Measurements from ENCODE around the gene EHD3. TPM values are rescaled to one million over a fixed set of nuclear protein-coding genes. Genes with fewer than 3 reads are reported as not detected.

EHD3 gene
- total RNA-seq, 1 donor from 2014 or later: 2.6 TPM

GRCh38 chr2:31266804-31267203 lies 32.9 kb downstream of the EHD3 start:
- no peak overlapping the region for H3K9ac ChIP-seq (ENCODE audit: low read depth in 1 of 3, low read length in 3 of 3)
- H3K36me3 ChIP-seq (ENCODE audit: control insufficient read depth in 3 of 3, insufficient read depth in 3 of 3, low read length in 3 of 3): peaks cover 0 to 4% (median 0%) of the 10 kb centered on the region in 3 donors
- no peaks in the 10 kb centered on the region for H3K4me1 ChIP-seq (ENCODE audit: control insufficient read depth in 3 of 3, insufficient read depth in 3 of 3, low read length in 3 of 3)
- no peak overlapping the region for H3K27ac ChIP-seq (ENCODE audit: low read depth, low read length)
- no peak overlapping the region for H3K4me3 ChIP-seq (ENCODE audit: low read length in 3 of 3)
- H3K27me3 ChIP-seq (ENCODE audit: control insufficient read depth in 3 of 3, insufficient read depth in 3 of 3, low read length in 3 of 3): no peaks in the 10 kb centered on the region
- no peaks in the 10 kb centered on the region for H3K9me3 ChIP-seq (ENCODE audit: control insufficient read depth in 3 of 3, low read length in 3 of 3)

GRCh38 chr2:31267437-31268120 lies 33.6 kb downstream of the EHD3 start:
- no peak overlapping the region for H3K4me3 ChIP-seq (ENCODE audit: low read length in 3 of 3)
- no peaks in the 10 kb centered on the region for H3K27me3 ChIP-seq (ENCODE audit: control insufficient read depth in 3 of 3, insufficient read depth in 3 of 3, low read length in 3 of 3)
- H3K27ac ChIP-seq (ENCODE audit: low read depth, low read length): no peak overlapping the region

GRCh38 chr2:31268344-31268743 lies 34.4 kb downstream of the EHD3 start:
- peaks cover 0 to 2% (median 0%) of the 10 kb centered on the region in 3 donors for H3K36me3 ChIP-seq (ENCODE audit: control insufficient read depth in 3 of 3, insufficient read depth in 3 of 3, low read length in 3 of 3)
- no peaks in the 10 kb centered on the region for H3K4me1 ChIP-seq (ENCODE audit: control insufficient read depth in 3 of 3, insufficient read depth in 3 of 3, low read length in 3 of 3)
- peaks cover 0 to 3% (median 0%) of the 10 kb centered on the region in 3 donors for H3K27me3 ChIP-seq (ENCODE audit: control insufficient read depth in 3 of 3, insufficient read depth in 3 of 3, low read length in 3 of 3)
- no peak overlapping the region for H3K9ac ChIP-seq (ENCODE audit: low read depth in 1 of 3, low read length in 3 of 3)
- H3K27ac ChIP-seq (ENCODE audit: low read depth, low read length): no peak overlapping the region
- no peaks in the 10 kb centered on the region for H3K9me3 ChIP-seq (ENCODE audit: control insufficient read depth in 3 of 3, low read length in 3 of 3)
- no peak overlapping the region for H3K4me3 ChIP-seq (ENCODE audit: low read length in 3 of 3)

More at GRCh38 chr2:31267437-31268120, 33.6 kb downstream of the EHD3 start:
- no peak overlapping the region for H3K9ac ChIP-seq (ENCODE audit: low read depth in 1 of 3, low read length in 3 of 3)
- H3K36me3 ChIP-seq (ENCODE audit: control insufficient read depth in 3 of 3, insufficient read depth in 3 of 3, low read length in 3 of 3): peaks cover 0 to 2% (median 0%) of the 10 kb centered on the region in 3 donors
- H3K9me3 ChIP-seq (ENCODE audit: control insufficient read depth in 3 of 3, low read length in 3 of 3): no peaks in the 10 kb centered on the region
- no peaks in the 10 kb centered on the region for H3K4me1 ChIP-seq (ENCODE audit: control insufficient read depth in 3 of 3, insufficient read depth in 3 of 3, low read length in 3 of 3)

- no peak overlapping the region for H3K27ac ChIP-seq (ENCODE audit: low read depth, low read length)
- H3K9me3 ChIP-seq (ENCODE audit: control insufficient read depth in 3 of 3, low read length in 3 of 3): no peaks in the 10 kb centered on the region
- no peaks in the 10 kb centered on the region for H3K4me1 ChIP-seq (ENCODE audit: control insufficient read depth in 3 of 3, insufficient read depth in 3 of 3, low read length in 3 of 3)
- no peak overlapping the region for H3K9ac ChIP-seq (ENCODE audit: low read depth in 1 of 3, low read length in 3 of 3)
- H3K36me3 ChIP-seq (ENCODE audit: control insufficient read depth in 3 of 3, insufficient read depth in 3 of 3, low read length in 3 of 3): peaks cover 0 to 2% (median 0%) of the 10 kb centered on the region in 3 donors
- peaks cover 0 to 3% (median 0%) of the 10 kb centered on the region in 3 donors for H3K27me3 ChIP-seq (ENCODE audit: control insufficient read depth in 3 of 3, insufficient read depth in 3 of 3, low read length in 3 of 3)
- no peak overlapping the region for H3K4me3 ChIP-seq (ENCODE audit: low read length in 3 of 3)
Measured at GRCh38 chr2:31269087-31269486, 35.1 kb downstream of the EHD3 start.

- Histone ChIP-seq H3K27ac (ENCODE audit: low read depth, low read length) (no peak overlapping the region), H3K27me3 (ENCODE audit: control insufficient read depth in 3 of 3, insufficient read depth in 3 of 3, low read length in 3 of 3) (peaks cover 0 to 3% (median 0%) of the 10 kb centered on the region in 3 donors), H3K4me1 (ENCODE audit: control insufficient read depth in 3 of 3, insufficient read depth in 3 of 3, low read length in 3 of 3) (peaks cover 0 to 3% (median 0%) of the 10 kb centered on the region in 3 donors), H3K36me3 (ENCODE audit: control insufficient read depth in 3 of 3, insufficient read depth in 3 of 3, low read length in 3 of 3) (peaks cover 0 to 2% (median 0%) of the 10 kb centered on the region in 3 donors), H3K9me3 (ENCODE audit: control insufficient read depth in 3 of 3, low read length in 3 of 3) (no peaks in the 10 kb centered on the region), H3K9ac (ENCODE audit: low read depth in 1 of 3, low read length in 3 of 3) (no peak overlapping the region), H3K4me3 (ENCODE audit: low read length in 3 of 3) (no peak overlapping the region)
Measured at GRCh38 chr2:31270131-31270530, 36.2 kb downstream of the EHD3 start.

- Histone ChIP-seq H3K9me3 (ENCODE audit: control insufficient read depth in 3 of 3, low read length in 3 of 3) (no peaks in the 10 kb centered on the region), H3K4me1 (ENCODE audit: control insufficient read depth in 3 of 3, insufficient read depth in 3 of 3, low read length in 3 of 3) (peaks cover 0 to 10% (median under 1%) of the 10 kb centered on the region in 3 donors), H3K27ac (ENCODE audit: low read depth, low read length) (no peak overlapping the region), H3K36me3 (ENCODE audit: control insufficient read depth in 3 of 3, insufficient read depth in 3 of 3, low read length in 3 of 3) (peaks cover 0 to 2% (median 0%) of the 10 kb centered on the region in 3 donors), H3K4me3 (ENCODE audit: low read length in 3 of 3) (no peak overlapping the region), H3K27me3 (ENCODE audit: control insufficient read depth in 3 of 3, insufficient read depth in 3 of 3, low read length in 3 of 3) (peaks cover 0 to 3% (median 0%) of the 10 kb centered on the region in 3 donors), H3K9ac (ENCODE audit: low read depth in 1 of 3, low read length in 3 of 3) (no peak overlapping the region)
Measured at GRCh38 chr2:31270822-31271231, 36.9 kb downstream of the EHD3 start.

- Histone ChIP-seq H3K27ac (ENCODE audit: low read depth, low read length) (no peak overlapping the region), H3K9ac (ENCODE audit: low read depth in 1 of 3, low read length in 3 of 3) (no peak overlapping the region), H3K4me3 (ENCODE audit: low read length in 3 of 3) (no peak overlapping the region), H3K27me3 (ENCODE audit: control insufficient read depth in 3 of 3, insufficient read depth in 3 of 3, low read length in 3 of 3) (peaks cover 0 to 3% (median 0%) of the 10 kb centered on the region in 3 donors), H3K36me3 (ENCODE audit: control insufficient read depth in 3 of 3, insufficient read depth in 3 of 3, low read length in 3 of 3) (no peaks in the 10 kb centered on the region), H3K9me3 (ENCODE audit: control insufficient read depth in 3 of 3, low read length in 3 of 3) (no peaks in the 10 kb centered on the region), H3K4me1 (ENCODE audit: control insufficient read depth in 3 of 3, insufficient read depth in 3 of 3, low read length in 3 of 3) (peaks cover 0 to 11% (median 3%) of the 10 kb centered on the region in 3 donors)
Measured at GRCh38 chr2:31271851-31272267, 37.9 kb downstream of the EHD3 start.

- no peaks in the 10 kb centered on the region for H3K36me3 ChIP-seq (ENCODE audit: control insufficient read depth in 3 of 3, insufficient read depth in 3 of 3, low read length in 3 of 3)
- no peak overlapping the region for H3K4me3 ChIP-seq (ENCODE audit: low read length in 3 of 3)
- H3K27ac ChIP-seq (ENCODE audit: low read depth, low read length): no peak overlapping the region
- H3K27me3 ChIP-seq (ENCODE audit: control insufficient read depth in 3 of 3, insufficient read depth in 3 of 3, low read length in 3 of 3): peaks cover 0 to 3% (median 0%) of the 10 kb centered on the region in 3 donors
- H3K4me1 ChIP-seq (ENCODE audit: control insufficient read depth in 3 of 3, insufficient read depth in 3 of 3, low read length in 3 of 3): peaks cover 0 to 11% (median 3%) of the 10 kb centered on the region in 3 donors
- no peak overlapping the region for H3K9ac ChIP-seq (ENCODE audit: low read depth in 1 of 3, low read length in 3 of 3)
- H3K9me3 ChIP-seq (ENCODE audit: control insufficient read depth in 3 of 3, low read length in 3 of 3): no peaks in the 10 kb centered on the region
Measured at GRCh38 chr2:31274401-31275075, 40.6 kb downstream of the EHD3 start.

- Histone ChIP-seq H3K4me3 (ENCODE audit: low read length in 3 of 3) (no peak overlapping the region), H3K27ac (ENCODE audit: low read depth, low read length) (no peak overlapping the region), H3K36me3 (ENCODE audit: control insufficient read depth in 3 of 3, insufficient read depth in 3 of 3, low read length in 3 of 3) (no peaks in the 10 kb centered on the region), H3K9ac (ENCODE audit: low read depth in 1 of 3, low read length in 3 of 3) (no peak overlapping the region), H3K9me3 (ENCODE audit: control insufficient read depth in 3 of 3, low read length in 3 of 3) (no peaks in the 10 kb centered on the region), H3K27me3 (ENCODE audit: control insufficient read depth in 3 of 3, insufficient read depth in 3 of 3, low read length in 3 of 3) (peaks cover 0 to 3% (median 0%) of the 10 kb centered on the region in 3 donors), H3K4me1 (ENCODE audit: control insufficient read depth in 3 of 3, insufficient read depth in 3 of 3, low read length in 3 of 3) (peaks cover 0 to 11% (median 3%) of the 10 kb centered on the region in 3 donors)
Measured at GRCh38 chr2:31275976-31276375, 42.0 kb downstream of the EHD3 start.

GRCh38 chr2:31277621-31278020 lies 43.7 kb downstream of the EHD3 start:
- Histone ChIP-seq H3K9me3 (ENCODE audit: control insufficient read depth in 3 of 3, low read length in 3 of 3) (no peaks in the 10 kb centered on the region), H3K27me3 (ENCODE audit: control insufficient read depth in 3 of 3, insufficient read depth in 3 of 3, low read length in 3 of 3) (peaks cover 0 to 3% (median 0%) of the 10 kb centered on the region in 3 donors), H3K9ac (ENCODE audit: low read depth in 1 of 3, low read length in 3 of 3) (no peak overlapping the region), H3K4me1 (ENCODE audit: control insufficient read depth in 3 of 3, insufficient read depth in 3 of 3, low read length in 3 of 3) (peaks cover 0 to 11% (median 3%) of the 10 kb centered on the region in 3 donors), H3K36me3 (ENCODE audit: control insufficient read depth in 3 of 3, insufficient read depth in 3 of 3, low read length in 3 of 3) (no peaks in the 10 kb centered on the region), H3K4me3 (ENCODE audit: low read length in 3 of 3) (no peak overlapping the region), H3K27ac (ENCODE audit: low read depth, low read length) (no peak overlapping the region)
